Calu3 (cell line): ENCODE measurements around the gene BICDL2. TPM values are rescaled to one million over a fixed set of nuclear protein-coding genes. Genes with fewer than 3 reads are reported as not detected.

ENCODE experiments used
- BruUV-seq: library from RNA; stranded (reverse); fragments of 400-500 nt; replicated peaks from 2 replicates; lab custom pipeline; 2021; lab: Mats Ljungman, UMichigan
- CTCF ChIA-PET: fragments of 300-600 bp; sonication (Branson Sonifier 250); formaldehyde crosslinking; loops from one replicate; lab custom pipeline; 2022; ENCODE audit warnings: antibody characterized with exemption; lab: Charles Lee
- DNase-seq: peaks from one replicate; pipeline ENCODE4 v3.0.0; 2022
- H3K27ac Mint-ChIP-seq: one replicate; pipeline ENCODE4 v1.8.0; 2022; ENCODE audit warnings: mixed read lengths; ENCODE audit not compliant: unreplicated experiment
- H3K27me3 Mint-ChIP-seq: one replicate; pipeline ENCODE4 v1.8.0; 2022; ENCODE audit warnings: mixed read lengths; ENCODE audit not compliant: unreplicated experiment
- H3K36me3 Mint-ChIP-seq: one replicate; pipeline ENCODE4 v1.8.0; 2022; ENCODE audit warnings: mild to moderate bottlenecking, moderate library complexity, mixed read lengths; ENCODE audit not compliant: insufficient read depth, unreplicated experiment
- H3K4me1 Mint-ChIP-seq: one replicate; pipeline ENCODE4 v1.8.0; 2022; ENCODE audit warnings: mild to moderate bottlenecking, low read depth, mixed read lengths; ENCODE audit not compliant: unreplicated experiment
- H3K4me3 Mint-ChIP-seq: one replicate; pipeline ENCODE4 v1.8.0; 2022; ENCODE audit warnings: mild to moderate bottlenecking, low read depth, moderate library complexity, mixed read lengths; ENCODE audit not compliant: unreplicated experiment
- H3K9me3 Mint-ChIP-seq: one replicate; pipeline ENCODE4 v1.8.0; 2022; ENCODE audit warnings: low read depth, mixed read lengths; ENCODE audit not compliant: unreplicated experiment
- intact Hi-C: fragments of 100-400 bp; cut with micrococcal nuclease; formaldehyde crosslinking; loops from one replicate; pipeline ENCODE4 v1.10.0; 2022; ENCODE audit not compliant: unreplicated experiment
- total RNA-seq: library from RNA; stranded (reverse); gene quantifications from 2 replicates; pipeline ENCODE4 v1.2.3, GENCODE V29; 2022
- TF ChIP-seq, protein P1 (sequence below): fragments of 200-600 bp; IDR thresholded peaks from one replicate; pipeline ENCODE4 v1.8.0; 2022; ENCODE audit warnings: antibody characterized with exemption; ENCODE audit not compliant: unreplicated experiment

The BICDL2 gene
- total RNA-seq, 1 experiment from 2014 or later = 59.4 TPM

GRCh38 chr16:3050487-3050886, 13.7 kb upstream of the BICDL2 start:
- no peak for DNase-seq
- no peaks in the 10 kb centered on the region for H3K9me3 Mint-ChIP-seq
- no peaks in the 10 kb centered on the region for H3K4me1 Mint-ChIP-seq
- intact Hi-C loops = no loop called here
- H3K36me3 Mint-ChIP-seq = peaks cover 27% of the 10 kb centered on the region
- H3K4me3 Mint-ChIP-seq = no peak overlapping the region
- CTCF ChIA-PET = interaction anchor here (1.5 kb wide), 1 partner anchor 8 kb away, joined by 3 read pairs; no protein-coding TSS in a partner anchor
- H3K27me3 Mint-ChIP-seq = peaks cover 57% of the 10 kb centered on the region
- H3K27ac Mint-ChIP-seq = no peak overlapping the region
- TF ChIP-seq, protein P1, sequence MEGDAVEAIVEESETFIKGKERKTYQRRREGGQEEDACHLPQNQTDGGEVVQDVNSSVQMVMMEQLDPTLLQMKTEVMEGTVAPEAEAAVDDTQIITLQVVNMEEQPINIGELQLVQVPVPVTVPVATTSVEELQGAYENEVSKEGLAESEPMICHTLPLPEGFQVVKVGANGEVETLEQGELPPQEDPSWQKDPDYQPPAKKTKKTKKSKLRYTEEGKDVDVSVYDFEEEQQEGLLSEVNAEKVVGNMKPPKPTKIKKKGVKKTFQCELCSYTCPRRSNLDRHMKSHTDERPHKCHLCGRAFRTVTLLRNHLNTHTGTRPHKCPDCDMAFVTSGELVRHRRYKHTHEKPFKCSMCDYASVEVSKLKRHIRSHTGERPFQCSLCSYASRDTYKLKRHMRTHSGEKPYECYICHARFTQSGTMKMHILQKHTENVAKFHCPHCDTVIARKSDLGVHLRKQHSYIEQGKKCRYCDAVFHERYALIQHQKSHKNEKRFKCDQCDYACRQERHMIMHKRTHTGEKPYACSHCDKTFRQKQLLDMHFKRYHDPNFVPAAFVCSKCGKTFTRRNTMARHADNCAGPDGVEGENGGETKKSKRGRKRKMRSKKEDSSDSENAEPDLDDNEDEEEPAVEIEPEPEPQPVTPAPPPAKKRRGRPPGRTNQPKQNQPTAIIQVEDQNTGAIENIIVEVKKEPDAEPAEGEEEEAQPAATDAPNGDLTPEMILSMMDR = no peak
- BruUV-seq = no TSS peak

DNA sequence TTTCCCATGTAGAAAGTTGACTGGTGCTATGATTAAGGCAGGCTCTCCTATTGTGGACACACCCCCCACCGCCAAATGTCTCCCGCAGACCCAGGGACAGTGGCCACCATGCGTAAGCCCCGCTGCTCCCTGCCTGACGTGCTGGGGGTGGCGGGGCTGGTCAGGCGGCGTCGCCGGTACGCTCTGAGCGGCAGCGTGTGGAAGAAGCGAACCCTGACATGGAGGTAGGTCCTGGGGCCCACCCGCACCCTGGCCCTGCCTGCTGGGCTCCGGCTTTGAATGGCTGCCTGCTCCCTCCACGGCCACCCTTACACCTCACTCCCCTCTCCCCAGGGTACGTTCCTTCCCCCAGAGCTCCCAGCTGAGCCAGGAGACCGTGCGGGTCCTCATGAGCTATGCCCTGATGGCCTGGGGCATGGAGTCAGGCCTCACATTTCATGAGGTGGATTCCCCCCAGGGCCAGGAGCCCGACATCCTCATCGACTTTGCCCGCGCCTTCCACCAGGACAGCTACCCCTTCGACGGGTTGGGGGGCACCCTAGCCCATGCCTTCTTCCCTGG, 13.3 kb upstream of the BICDL2 start:
- Mint-ChIP-seq H3K4me1 (no peaks in the 10 kb centered on the region), H3K27ac (no peak overlapping the region), H3K4me3 (no peak overlapping the region), H3K36me3 (peaks cover 23% of the 10 kb centered on the region), H3K9me3 (no peaks in the 10 kb centered on the region), H3K27me3 (peaks cover 62% of the 10 kb centered on the region)
- no peak for DNase-seq
- CTCF ChIA-PET = interaction anchor here (0.5 to 1.5 kb wide), 2 partner anchors 8 to 33 kb away, joined by 3 to 6 read pairs; no protein-coding TSS in a partner anchor
- intact Hi-C loops = no loop called here
- BruUV-seq = no TSS peak
- TF ChIP-seq, protein P1 = no peak

- TF ChIP-seq, protein P1 = no peak
- CTCF ChIA-PET = interaction anchor here (1.0 to 1.3 kb wide), 2 partner anchors 9 to 16 kb away, joined by 3 to 6 read pairs; no protein-coding TSS in a partner anchor
- Mint-ChIP-seq H3K4me1 (no peaks in the 10 kb centered on the region), H3K27ac (no peak overlapping the region), H3K9me3 (no peaks in the 10 kb centered on the region), H3K36me3 (peaks cover 13% of the 10 kb centered on the region), H3K4me3 (peak overlapping the region; percentile 63), H3K27me3 (peaks cover 80% of the 10 kb centered on the region)
- DNase-seq = no peak
- intact Hi-C loops = no loop called here
- BruUV-seq = no TSS peak
Measured at GRCh38 chr16:3047387-3047720, 10.6 kb upstream of the BICDL2 start.

GRCh38 chr16:3046641-3047386, 10.1 kb upstream of the BICDL2 start:
- intact Hi-C loops = no loop called here
- CTCF ChIA-PET = interaction anchor here (1.3 kb wide), 1 partner anchor 15 kb away, joined by 3 read pairs; no protein-coding TSS in a partner anchor
- H3K27me3 Mint-ChIP-seq = peaks cover 79% of the 10 kb centered on the region
- H3K9me3 Mint-ChIP-seq = no peaks in the 10 kb centered on the region
- BruUV-seq = no TSS peak
- H3K4me3 Mint-ChIP-seq = peak overlapping the region; percentile 63
- H3K27ac Mint-ChIP-seq = no peak overlapping the region
- no peaks in the 10 kb centered on the region for H3K4me1 Mint-ChIP-seq
- TF ChIP-seq, protein P1 = no peak
- H3K36me3 Mint-ChIP-seq = peaks cover 9% of the 10 kb centered on the region
- no peak for DNase-seq
